HEK293 (cell line): ENCODE measurements around the gene MPHOSPH9.
"Not testable (repeated sequence)": the region's sequence is repeated elsewhere in the genome, so short reads cannot be mapped to it uniquely, and the experiment has no call there.

Experiments used
- CTCF ChIA-PET: fragments of 350-600 bp; formaldehyde crosslinking; extraction: SDS; loops from one replicate; lab custom pipeline; 2021; ENCODE audit warnings: antibody characterized with exemption; lab: Yijun Ruan, JAX
- POLR2A ChIA-PET: fragments of 300-600 bp; formaldehyde crosslinking; extraction: SDS; loops from one replicate; lab custom pipeline; 2020; ENCODE audit warnings: antibody characterized with exemption, inconsistent platforms; lab: Yijun Ruan, JAX
- H3K27ac ChIP-seq: fragments of 200-500 bp; sonication (Bioruptor generic); 2 replicates; pipeline ENCODE4 v1.5.1; 2014; ENCODE audit warnings: low read depth, low read length, control low read depth, inconsistent platforms; ENCODE audit errors: extremely low read depth
- H3K36me3 ChIP-seq, 2 experiments: fragments of 200-500 bp in 1 of 2; sonication (Bioruptor generic) in 1 of 2; 1 replicate in 1 of 2; 2 replicates in 1 of 2; pipeline ENCODE4 v1.5.1; 2014 to 2017; ENCODE audit warnings: inconsistent platforms in 2 of 2, low read length in 2 of 2; ENCODE audit not compliant: control insufficient read depth in 2 of 2, insufficient read depth in 1 of 2
- H3K4me1 ChIP-seq: fragments of 200-500 bp; sonication (Bioruptor generic); 2 replicates; pipeline ENCODE4 v1.5.1; 2014; ENCODE audit warnings: mild to moderate bottlenecking, low read length, inconsistent platforms; ENCODE audit not compliant: control insufficient read depth, insufficient read depth
- H3K4me3 ChIP-seq: 2 replicates; pipeline ENCODE4 v1.5.1; 2011; ENCODE audit warnings: low read depth, mild to moderate bottlenecking, control low read depth, low read length, moderate library complexity
- H3K9me3 ChIP-seq: fragments of 200-500 bp; sonication (Bioruptor generic); 2 replicates; pipeline ENCODE4 v1.5.1; 2014; ENCODE audit warnings: low read depth, low read length, inconsistent platforms; ENCODE audit not compliant: control insufficient read depth, insufficient read depth
- GLIS1 ChIP-seq: fragments of 450-650 bp; formaldehyde crosslinking; IDR thresholded peaks from 2 replicates; pipeline ENCODE4 v1.5.1; 2016; ENCODE audit warnings: missing biosample characterization, missing genetic modification characterization
- KLF8 ChIP-seq: fragments of 450-650 bp; formaldehyde crosslinking; IDR thresholded peaks from 2 replicates; pipeline ENCODE4 v1.5.1; 2016; ENCODE audit warnings: missing biosample characterization, missing genetic modification characterization
- KLF9 ChIP-seq: fragments of 450-650 bp; formaldehyde crosslinking; IDR thresholded peaks from 2 replicates; pipeline ENCODE4 v1.5.1; 2016; ENCODE audit warnings: missing biosample characterization, missing genetic modification characterization, low read depth
- PRDM6 ChIP-seq: fragments of 450-650 bp; formaldehyde crosslinking; IDR thresholded peaks from 2 replicates; pipeline ENCODE4 v1.5.1; 2017; ENCODE audit warnings: missing biosample characterization, missing genetic modification characterization
- ZNF266 ChIP-seq: fragments of 450-650 bp; formaldehyde crosslinking; IDR thresholded peaks from 2 replicates; pipeline ENCODE4 v1.5.1; 2016; ENCODE audit warnings: missing biosample characterization, missing genetic modification characterization, low read depth
- ZNF274 ChIP-seq, 2 experiments: fragments of 200-500 bp in 1 of 2; fragments of 450-650 bp in 1 of 2; sonication (Bioruptor generic) in 1 of 2; formaldehyde crosslinking in 1 of 2; IDR thresholded peaks; 2 replicates each; pipeline versions ENCODE4 v1.5.1 to v1.6.1; 2014 to 2016; ENCODE audit warnings: borderline replicate concordance in 1 of 2, inconsistent platforms in 1 of 2, low read length in 1 of 2, missing biosample characterization in 1 of 2, missing genetic modification characterization in 1 of 2
- ZNF302 ChIP-seq: fragments of 450-650 bp; formaldehyde crosslinking; IDR thresholded peaks from 2 replicates; pipeline ENCODE4 v1.5.1; 2016; ENCODE audit warnings: missing biosample characterization, missing genetic modification characterization, low read depth
- ZNF366 ChIP-seq: fragments of 450-650 bp; formaldehyde crosslinking; conservative IDR thresholded peaks from 2 replicates; pipeline ENCODE4 v1.5.1; 2016; ENCODE audit warnings: missing biosample characterization, missing genetic modification characterization
- ZNF785 ChIP-seq: fragments of 450-650 bp; formaldehyde crosslinking; IDR thresholded peaks from 2 replicates; pipeline ENCODE4 v1.5.1; 2016; ENCODE audit warnings: missing biosample characterization, missing genetic modification characterization
- ZSCAN18 ChIP-seq: fragments of 450-650 bp; formaldehyde crosslinking; IDR thresholded peaks from 2 replicates; pipeline ENCODE4 v1.5.1; 2016; ENCODE audit warnings: missing biosample characterization, missing genetic modification characterization
- TF ChIP-seq, protein P1 (sequence below): fragments of 450-650 bp; formaldehyde crosslinking; IDR thresholded peaks from 2 replicates; pipeline ENCODE4 v1.5.1; 2016; ENCODE audit warnings: missing biosample characterization, missing genetic modification characterization
- TF ChIP-seq, protein P2 (sequence below): fragments of 450-650 bp; formaldehyde crosslinking; IDR thresholded peaks from 2 replicates; pipeline ENCODE4 v1.5.1; 2016; ENCODE audit warnings: missing biosample characterization, missing genetic modification characterization

Gene MPHOSPH9

DNA sequence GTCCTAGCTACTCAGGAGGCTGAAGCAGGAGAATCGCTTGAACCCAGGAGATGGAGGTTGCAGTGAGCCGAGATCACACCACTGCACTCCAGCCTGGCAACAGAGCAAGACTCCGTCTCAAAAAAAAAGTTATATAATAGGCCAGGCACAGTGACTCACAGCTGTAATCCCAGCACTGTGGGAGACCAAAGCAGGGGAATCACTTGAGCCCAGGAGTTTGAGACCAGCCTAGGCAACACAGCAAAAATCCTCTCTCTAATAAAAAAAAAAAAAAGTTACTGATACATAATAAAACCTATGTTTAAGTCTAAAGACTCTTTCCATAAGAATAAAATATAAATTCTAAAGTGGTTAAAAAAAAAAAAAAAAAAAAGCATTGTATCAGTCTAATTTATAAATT is 26.1 kb downstream of the MPHOSPH9 start:
- ChIA-PET POLR2A (interaction anchor here (1.9 kb wide), 1 partner anchor 26 kb away, joined by 8 read pairs; the partner anchor contains the start of gene MPHOSPH9), CTCF (interaction anchor here (1.0 kb wide), 1 partner anchor 31 kb away, joined by 9 read pairs; no protein-coding TSS in a partner anchor)
- H3K36me3 ChIP-seq = peaks cover 79 to 85% of the 10 kb centered on the region in 2 experiments
- not testable (repeated sequence) for H3K4me1 ChIP-seq, H3K9me3 ChIP-seq, H3K4me3 ChIP-seq, H3K27ac ChIP-seq
- TF ChIP-seq, protein P1, sequence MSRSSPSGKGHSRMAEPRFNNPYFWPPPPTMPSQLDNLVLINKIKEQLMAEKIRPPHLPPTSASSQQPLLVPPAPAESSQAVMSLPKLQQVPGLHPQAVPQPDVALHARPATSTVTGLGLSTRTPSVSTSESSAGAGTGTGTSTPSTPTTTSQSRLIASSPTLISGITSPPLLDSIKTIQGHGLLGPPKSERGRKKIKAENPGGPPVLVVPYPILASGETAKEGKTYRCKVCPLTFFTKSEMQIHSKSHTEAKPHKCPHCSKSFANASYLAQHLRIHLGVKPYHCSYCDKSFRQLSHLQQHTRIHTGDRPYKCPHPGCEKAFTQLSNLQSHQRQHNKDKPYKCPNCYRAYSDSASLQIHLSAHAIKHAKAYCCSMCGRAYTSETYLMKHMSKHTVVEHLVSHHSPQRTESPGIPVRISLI = peak; percentile 47; the same call in 1 of the 2 replicates
- TF ChIP-seq GLIS1 (tag by site-specific recombination) = peak; percentile 79; the same call in 1 of the 2 replicates

GRCh38 chr12:123200414-123200813 is 32.5 kb downstream of the MPHOSPH9 start:
- no peaks in the 10 kb centered on the region for H3K4me1 ChIP-seq
- POLR2A ChIA-PET = interaction anchor here (0.7 to 1.0 kb wide), 2 partner anchors 33 to 139 kb away, joined by 3 to 4 read pairs; partner anchors contain the start of genes MPHOSPH9 and MTRFR
- H3K36me3 ChIP-seq = peaks cover 80 to 85% of the 10 kb centered on the region in 2 experiments
- no peaks in the 10 kb centered on the region for H3K9me3 ChIP-seq
- TF ChIP-seq ZNF302 (no peak), ZNF266 (tag by site-specific recombination) (no peak)
- TF ChIP-seq, all 188 proteins: peak for 0
- Histone ChIP-seq H3K4me3 (no peak overlapping the region), H3K27ac (no peak overlapping the region)
- CTCF ChIA-PET = no interaction called here

DNA sequence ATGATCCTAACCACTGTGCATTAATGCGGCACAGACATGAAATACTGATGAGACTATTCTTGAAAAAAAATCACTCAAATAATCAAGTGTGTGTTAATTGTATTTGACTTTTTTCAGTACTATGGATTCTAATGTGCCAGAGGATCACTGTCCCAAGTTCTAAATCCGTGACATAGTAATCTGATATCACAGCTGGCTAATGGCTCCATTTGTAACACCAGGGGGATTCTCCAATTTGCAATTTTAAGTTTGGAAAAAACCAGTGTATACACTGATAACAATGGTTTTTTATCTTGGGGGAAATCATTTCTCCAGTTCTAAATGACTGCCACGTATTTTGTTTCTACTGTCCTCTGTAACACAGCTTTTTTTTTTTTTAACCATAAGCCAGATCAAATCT is 33.0 kb downstream of the MPHOSPH9 start:
- H3K9me3 ChIP-seq = no peaks in the 10 kb centered on the region
- no peaks in the 10 kb centered on the region for H3K4me1 ChIP-seq
- no peak overlapping the region for H3K27ac ChIP-seq
- H3K36me3 ChIP-seq = peaks cover 77 to 84% of the 10 kb centered on the region in 2 experiments
- H3K4me3 ChIP-seq = no peak overlapping the region
- TF ChIP-seq PRDM6 = 0 out of 2 replicates have a peak, but pooled peaks have one; percentile 13
- TF ChIP-seq KLF8 (tag by site-specific recombination) = no peak
- TF ChIP-seq ZNF785 (tag by site-specific recombination) = no peak
- TF ChIP-seq ZNF366 (tag by site-specific recombination) = no peak
- TF ChIP-seq ZNF274 (IDR thresholded peaks at IDR 0.05; ENCODE audit: low read length) = no peak
- no peak for TF ChIP-seq ZNF274 (tag by site-specific recombination; IDR thresholded peaks at IDR 0.05; ENCODE audit: borderline replicate concordance)
- no peak for TF ChIP-seq KLF9 (tag by site-specific recombination)
- TF ChIP-seq, protein P2, sequence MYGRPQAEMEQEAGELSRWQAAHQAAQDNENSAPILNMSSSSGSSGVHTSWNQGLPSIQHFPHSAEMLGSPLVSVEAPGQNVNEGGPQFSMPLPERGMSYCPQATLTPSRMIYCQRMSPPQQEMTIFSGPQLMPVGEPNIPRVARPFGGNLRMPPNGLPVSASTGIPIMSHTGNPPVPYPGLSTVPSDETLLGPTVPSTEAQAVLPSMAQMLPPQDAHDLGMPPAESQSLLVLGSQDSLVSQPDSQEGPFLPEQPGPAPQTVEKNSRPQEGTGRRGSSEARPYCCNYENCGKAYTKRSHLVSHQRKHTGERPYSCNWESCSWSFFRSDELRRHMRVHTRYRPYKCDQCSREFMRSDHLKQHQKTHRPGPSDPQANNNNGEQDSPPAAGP (tag by site-specific recombination) = no peak
- no peak for TF ChIP-seq ZSCAN18 (tag by site-specific recombination)
- CTCF ChIA-PET = no interaction called here
- POLR2A ChIA-PET = interaction anchor here (0.7 kb wide), 1 partner anchor 140 kb away, joined by 3 read pairs; no protein-coding TSS in a partner anchor
